ENCODE data around the gene ORAI2.
"Not testable (repeated sequence)": the region's sequence is repeated elsewhere in the genome, so short reads cannot be mapped to it uniquely, and the experiment has no call there.

Gene ORAI2

DNA sequence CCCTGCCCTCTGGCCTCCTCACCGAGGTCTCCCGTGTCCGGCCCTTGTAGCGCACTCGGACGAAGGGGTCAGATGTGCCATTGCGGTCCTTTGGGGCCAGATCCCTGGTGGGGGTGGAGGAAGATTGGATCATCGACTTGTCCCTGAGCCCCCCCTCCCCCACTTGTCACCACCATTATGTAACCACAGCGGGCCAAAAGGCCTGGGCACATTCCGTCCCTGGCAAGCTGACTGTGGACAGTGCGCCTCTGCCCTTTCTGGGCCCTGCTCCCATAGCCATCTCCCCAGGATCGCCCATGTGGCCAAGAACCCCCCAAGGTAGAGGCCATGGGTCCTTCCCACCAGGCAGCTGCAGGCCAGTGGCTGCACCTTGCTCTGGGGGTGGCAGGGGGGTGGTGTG is 69.8 kb downstream of the ORAI2 start:
- DNase-seq (ENCODE audit: low spot score), result not testable (repeated sequence)

DNA sequence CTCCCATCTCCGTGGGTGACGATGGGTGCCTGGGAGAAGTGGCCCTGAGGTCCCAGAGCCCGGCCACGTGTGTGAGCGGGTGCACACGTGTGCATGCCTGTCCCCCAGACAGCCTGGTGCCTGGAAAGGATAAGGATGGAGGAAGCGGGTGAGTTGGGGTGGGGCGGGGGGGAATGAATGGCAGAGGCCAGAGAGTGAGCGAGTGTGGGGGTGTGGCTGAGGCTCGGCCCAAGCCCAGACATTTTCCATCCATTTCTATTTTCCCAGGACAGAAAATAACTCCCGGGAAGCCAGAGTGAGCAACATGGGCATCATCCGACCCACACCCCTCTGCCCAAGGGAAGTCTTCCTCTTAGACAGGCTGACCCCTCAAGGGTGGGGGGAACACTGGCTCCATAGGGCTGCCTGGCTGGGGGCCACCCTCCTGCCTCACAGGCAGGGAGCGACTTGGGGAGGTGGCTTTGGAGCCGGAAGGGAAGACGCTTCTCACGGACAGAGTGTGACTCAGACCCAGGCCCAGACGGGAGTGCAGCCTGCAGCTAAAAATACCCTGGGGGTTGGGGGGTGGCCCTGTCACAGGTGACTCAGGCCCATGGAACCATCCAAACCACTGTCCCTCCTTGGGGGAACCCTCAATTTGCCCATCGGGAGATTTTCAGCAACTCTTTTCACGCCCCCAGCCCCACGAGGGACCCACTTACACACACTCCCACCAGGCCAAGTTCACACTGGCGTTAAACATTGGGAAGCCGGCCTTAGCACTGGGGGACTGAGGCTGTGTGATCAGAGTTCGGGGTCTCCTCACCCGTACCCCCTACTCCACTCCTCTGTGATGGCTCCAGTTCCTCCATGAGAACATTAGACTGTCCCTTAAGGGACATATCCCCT is 72.2 kb downstream of the ORAI2 start:
- DNase-seq (ENCODE audit: low spot score), result not testable (repeated sequence)

All from HuH-7 (cell line).